ENCODE data around the gene RAI1. TPM values are rescaled to one million over a fixed set of nuclear protein-coding genes. Genes with fewer than 3 reads are reported as not detected.

Gene RAI1
- total and polyA plus RNA-seq, 4 experiments from 2014 or later, result 0.35 to 19.5 (median 9.7) TPM

DNA sequence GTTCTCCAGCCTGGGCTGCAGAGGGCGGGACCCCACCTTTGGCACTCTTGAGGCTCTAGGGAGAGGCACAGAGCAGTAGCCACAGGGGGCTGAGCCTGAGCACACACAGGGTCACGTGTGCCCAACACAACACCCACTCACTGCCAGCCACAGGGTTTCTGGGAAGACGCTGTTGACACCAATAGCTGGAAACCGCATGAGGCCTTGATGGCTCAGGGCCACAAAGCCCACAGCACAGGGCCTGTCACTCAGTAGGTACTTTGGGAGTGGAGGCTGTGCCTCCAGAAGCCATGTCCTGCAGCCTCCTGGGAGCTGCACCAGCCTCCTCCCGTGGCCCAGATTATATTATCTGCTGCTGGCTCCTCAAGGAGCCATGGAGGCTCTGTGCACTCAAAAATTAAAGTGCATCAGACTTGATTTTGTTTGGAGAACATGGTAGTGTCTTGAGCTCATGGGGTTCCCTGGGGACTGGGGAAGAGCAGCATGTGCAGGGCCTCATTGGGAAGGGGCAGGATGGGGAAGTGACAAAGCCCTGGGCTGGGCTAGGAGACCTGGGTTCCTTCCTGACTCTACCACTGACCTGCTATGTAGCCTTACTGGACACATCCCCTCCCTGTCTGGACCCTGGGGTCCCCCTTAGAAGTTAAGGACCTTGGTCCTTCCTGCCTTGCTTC is 168.0 kb downstream of the RAI1 start:
- H3K27ac ChIP-seq (ENCODE audit: low read depth, low read length), result peak overlapping the region; percentile 73
- Mint-ChIP-seq H3K9me3 (no peaks in the 10 kb centered on the region), H3K27me3 (no peaks in the 10 kb centered on the region), H3K4me3 (peak overlapping the region; percentile 44 to 81 (median 71)), H3K4me1 (peaks cover 23 to 63% (median 47%) of the 10 kb centered on the region in 4 donors), H3K36me3 (peaks cover 0 to 2% of the 10 kb centered on the region in 2 donors), H3K27ac (peak overlapping the region; percentile 93 to 97 (median 95))
- intact Hi-C loops (cut with micrococcal nuclease), result loop anchor here (1.0 kb wide), 2 partner anchors 9 to 37 kb away; no protein-coding TSS in a partner anchor
- peak overlapping the region in 1 of 2 donors; percentile 22 for H3K4me3 ChIP-seq (ENCODE audit: low read length in 2 of 2)
- no peaks in the 10 kb centered on the region for H3K27me3 ChIP-seq (ENCODE audit: insufficient read depth, low read length)
- H3K4me1 ChIP-seq (ENCODE audit: insufficient read depth, low read length), result peaks cover 54% of the 10 kb centered on the region
- POLR2A ChIA-PET (ENCODE audit: partially characterized antibody), result interaction anchor here (0.6 to 5.3 kb wide), 13 partner anchors 9 to 200 kb away, joined by 3 to 59 read pairs (median 4); partner anchors contain the start of gene SREBF1
- peak; percentile 79 to 89 (median 83) for DNase-seq
- CTCF ChIA-PET (ENCODE audit: partially characterized antibody), result interaction anchor here (0.6 to 17.6 kb wide), 8 partner anchors 9 to 208 kb away, joined by 3 to 234 read pairs (median 4); no protein-coding TSS in a partner anchor
- no peaks in the 10 kb centered on the region for H3K9me3 ChIP-seq (ENCODE audit: control insufficient read depth in 1 of 2, low read length in 2 of 2)
- no peaks in the 10 kb centered on the region for H3K36me3 ChIP-seq (ENCODE audit: insufficient read depth, low read length)

- intact Hi-C loops (cut with micrococcal nuclease), result loop anchor here (1.0 to 2.0 kb wide), 3 partner anchors 10 to 38 kb away; partner anchors contain the start of gene SREBF1
- ChIA-PET CTCF (ENCODE audit: partially characterized antibody) (interaction anchor here (0.6 to 17.6 kb wide), 7 partner anchors 9 to 209 kb away, joined by 3 to 234 read pairs (median 4); no protein-coding TSS in a partner anchor), POLR2A (ENCODE audit: partially characterized antibody) (interaction anchor here (0.7 to 5.3 kb wide), 10 partner anchors 9 to 156 kb away, joined by 3 to 59 read pairs (median 4); partner anchors contain the start of gene SREBF1)
- Histone ChIP-seq H3K4me3 (ENCODE audit: low read length in 2 of 2) (peak overlapping the region in 1 of 2 donors; percentile 22), H3K36me3 (ENCODE audit: insufficient read depth, low read length) (no peaks in the 10 kb centered on the region), H3K4me1 (ENCODE audit: insufficient read depth, low read length) (peaks cover 54% of the 10 kb centered on the region), H3K27ac (ENCODE audit: low read depth, low read length) (peak overlapping the region; percentile 73), H3K27me3 (ENCODE audit: insufficient read depth, low read length) (no peaks in the 10 kb centered on the region), H3K9me3 (ENCODE audit: control insufficient read depth in 1 of 2, low read length in 2 of 2) (no peaks in the 10 kb centered on the region)
- H3K27ac Mint-ChIP-seq, result peak overlapping the region; percentile 93 to 97 (median 95)
- no peaks in the 10 kb centered on the region for H3K9me3 Mint-ChIP-seq
- H3K27me3 Mint-ChIP-seq, result no peaks in the 10 kb centered on the region
- peak overlapping the region in 7 of 8 donors; percentile 32 to 81 (median 55) for H3K4me3 Mint-ChIP-seq
- H3K36me3 Mint-ChIP-seq, result peaks cover 0 to 2% of the 10 kb centered on the region in 2 donors
- H3K4me1 Mint-ChIP-seq, result peaks cover 25 to 63% (median 48%) of the 10 kb centered on the region in 4 donors
- peak; percentile 64 to 80 (median 71) for DNase-seq
Observed at GRCh38 chr17:17849845-17850373, 168.7 kb downstream of the RAI1 start.

- DNase-seq, result no peak
- Histone ChIP-seq H3K36me3 (ENCODE audit: insufficient read depth, low read length) (no peaks in the 10 kb centered on the region), H3K27ac (ENCODE audit: low read depth, low read length) (peak overlapping the region; percentile 73), H3K27me3 (ENCODE audit: insufficient read depth, low read length) (no peaks in the 10 kb centered on the region), H3K4me3 (ENCODE audit: low read length in 2 of 2) (no peak overlapping the region), H3K4me1 (ENCODE audit: insufficient read depth, low read length) (peaks cover 54% of the 10 kb centered on the region), H3K9me3 (ENCODE audit: control insufficient read depth in 1 of 2, low read length in 2 of 2) (no peaks in the 10 kb centered on the region)
- intact Hi-C loops (cut with micrococcal nuclease), result loop anchor here (2.0 kb wide), 1 partner anchor 15 kb away; the partner anchor contains the start of gene SREBF1
- Mint-ChIP-seq H3K36me3 (peaks cover 0 to 2% of the 10 kb centered on the region in 2 donors), H3K4me3 (peak overlapping the region in 1 of 8 donors; percentile 31), H3K27ac (peak overlapping the region; percentile 83 to 97 (median 94)), H3K9me3 (no peaks in the 10 kb centered on the region), H3K27me3 (no peaks in the 10 kb centered on the region), H3K4me1 (peaks cover 25 to 66% (median 52%) of the 10 kb centered on the region in 4 donors)
- CTCF ChIA-PET (ENCODE audit: partially characterized antibody), result interaction anchor here (4.6 to 17.6 kb wide), 2 partner anchors 10 to 40 kb away, joined by 30 to 234 read pairs; no protein-coding TSS in a partner anchor
- POLR2A ChIA-PET (ENCODE audit: partially characterized antibody), result interaction anchor here (0.5 to 5.3 kb wide), 3 partner anchors 11 to 17 kb away, joined by 3 to 59 read pairs (median 3); partner anchors contain the start of gene SREBF1
Observed at GRCh38 chr17:17851103-17852002, 170.1 kb downstream of the RAI1 start.

DNA sequence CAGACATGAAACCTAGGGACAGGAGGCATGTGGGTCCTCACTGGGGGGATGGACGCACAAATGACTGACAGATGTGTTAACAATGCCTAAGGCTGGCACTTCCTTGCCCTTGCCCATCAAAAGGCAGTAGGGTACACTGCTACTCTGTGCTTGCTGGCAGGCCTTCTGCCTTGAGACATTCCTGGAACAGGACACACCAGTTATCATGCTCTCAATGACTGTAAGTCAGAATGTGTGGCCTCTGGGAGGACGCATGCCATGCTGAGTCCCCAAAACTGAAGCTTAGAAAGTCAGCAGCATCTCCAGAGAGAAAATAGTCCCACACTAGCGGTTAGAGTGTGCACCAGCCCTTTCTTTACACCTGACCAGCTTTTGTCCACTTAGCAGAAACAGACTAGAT is 171.7 kb downstream of the RAI1 start:
- Histone ChIP-seq H3K36me3 (ENCODE audit: insufficient read depth, low read length) (no peaks in the 10 kb centered on the region), H3K27me3 (ENCODE audit: insufficient read depth, low read length) (no peaks in the 10 kb centered on the region), H3K27ac (ENCODE audit: low read depth, low read length) (no peak overlapping the region), H3K4me1 (ENCODE audit: insufficient read depth, low read length) (peaks cover 47% of the 10 kb centered on the region), H3K4me3 (ENCODE audit: low read length in 2 of 2) (no peak overlapping the region), H3K9me3 (ENCODE audit: control insufficient read depth in 1 of 2, low read length in 2 of 2) (no peaks in the 10 kb centered on the region)
- no peak for DNase-seq
- Mint-ChIP-seq H3K36me3 (peaks cover 0 to 2% of the 10 kb centered on the region in 2 donors), H3K27ac (peak overlapping the region in 4 of 7 donors; percentile 18 to 72 (median 34)), H3K9me3 (peaks cover 0 to 2% (median 0%) of the 10 kb centered on the region in 8 donors), H3K4me1 (peaks cover 25 to 50% (median 44%) of the 10 kb centered on the region in 4 donors), H3K4me3 (no peak overlapping the region), H3K27me3 (no peaks in the 10 kb centered on the region)
- CTCF ChIA-PET (ENCODE audit: partially characterized antibody), result interaction anchor here (1.1 to 17.6 kb wide), 2 partner anchors 17 to 42 kb away, joined by 3 to 234 read pairs; no protein-coding TSS in a partner anchor
- POLR2A ChIA-PET (ENCODE audit: partially characterized antibody), result no interaction called here
- intact Hi-C loops (cut with micrococcal nuclease), result no loop called here

GRCh38 chr17:17853811-17854447 is 172.7 kb downstream of the RAI1 start:
- no peaks in the 10 kb centered on the region for H3K27me3 ChIP-seq (ENCODE audit: insufficient read depth, low read length)
- H3K4me1 Mint-ChIP-seq, result peaks cover 19 to 40% (median 36%) of the 10 kb centered on the region in 4 donors
- no peaks in the 10 kb centered on the region for H3K27me3 Mint-ChIP-seq
- no peaks in the 10 kb centered on the region for H3K36me3 ChIP-seq (ENCODE audit: insufficient read depth, low read length)
- no peak for DNase-seq
- peaks cover 37% of the 10 kb centered on the region for H3K4me1 ChIP-seq (ENCODE audit: insufficient read depth, low read length)
- intact Hi-C loops (cut with micrococcal nuclease), result no loop called here
- H3K27ac ChIP-seq (ENCODE audit: low read depth, low read length), result no peak overlapping the region
- ChIA-PET POLR2A (ENCODE audit: partially characterized antibody) (interaction anchor here (0.7 to 1.3 kb wide), 3 partner anchors 13 to 174 kb away, joined by 3 read pairs; no protein-coding TSS in a partner anchor), CTCF (ENCODE audit: partially characterized antibody) (interaction anchor here (0.9 to 17.6 kb wide), 5 partner anchors 8 to 174 kb away, joined by 3 to 234 read pairs (median 3); no protein-coding TSS in a partner anchor)
- H3K9me3 ChIP-seq (ENCODE audit: control insufficient read depth in 1 of 2, low read length in 2 of 2), result no peaks in the 10 kb centered on the region
- H3K9me3 Mint-ChIP-seq, result peaks cover 0 to 2% (median 0%) of the 10 kb centered on the region in 8 donors
- no peak overlapping the region for H3K4me3 Mint-ChIP-seq
- no peak overlapping the region for H3K4me3 ChIP-seq (ENCODE audit: low read length in 2 of 2)
- peaks cover 0 to 2% of the 10 kb centered on the region in 2 donors for H3K36me3 Mint-ChIP-seq
- H3K27ac Mint-ChIP-seq, result peak overlapping the region in 6 of 7 donors; percentile 12 to 75 (median 26)

GRCh38 chr17:17855976-17856375 is 174.7 kb downstream of the RAI1 start:
- ChIA-PET POLR2A (ENCODE audit: partially characterized antibody) (interaction anchor here (1.1 to 1.5 kb wide), 2 partner anchors 20 to 117 kb away, joined by 3 read pairs; partner anchors contain the start of genes DRC3, SREBF1 and TOM1L2), CTCF (ENCODE audit: partially characterized antibody) (interaction anchor here (0.7 to 17.6 kb wide), 2 partner anchors 10 to 45 kb away, joined by 3 to 234 read pairs; no protein-coding TSS in a partner anchor)
- Histone ChIP-seq H3K4me3 (ENCODE audit: low read length in 2 of 2) (no peak overlapping the region), H3K4me1 (ENCODE audit: insufficient read depth, low read length) (peaks cover 25% of the 10 kb centered on the region), H3K36me3 (ENCODE audit: insufficient read depth, low read length) (no peaks in the 10 kb centered on the region), H3K27ac (ENCODE audit: low read depth, low read length) (no peak overlapping the region), H3K27me3 (ENCODE audit: insufficient read depth, low read length) (no peaks in the 10 kb centered on the region), H3K9me3 (ENCODE audit: control insufficient read depth in 1 of 2, low read length in 2 of 2) (no peaks in the 10 kb centered on the region)
- H3K9me3 Mint-ChIP-seq, result peaks cover 0 to 2% (median 0%) of the 10 kb centered on the region in 8 donors
- H3K4me3 Mint-ChIP-seq, result no peak overlapping the region
- no peaks in the 10 kb centered on the region for H3K27me3 Mint-ChIP-seq
- peak overlapping the region in 2 of 7 donors; percentile 29 to 35 for H3K27ac Mint-ChIP-seq
- H3K36me3 Mint-ChIP-seq, result peaks cover 0 to 2% of the 10 kb centered on the region in 2 donors
- intact Hi-C loops (cut with micrococcal nuclease), result no loop called here
- no peak for DNase-seq
- peaks cover 3 to 30% (median 18%) of the 10 kb centered on the region in 4 donors for H3K4me1 Mint-ChIP-seq
